ENCODE results near the gene NUCB1. TPM values are rescaled to one million over a fixed set of nuclear protein-coding genes. Genes with fewer than 3 reads are reported as not detected.
A peak's percentile ranks its signal among the peaks of the same experiment; 100 is the strongest.

Gene NUCB1
- total RNA-seq, 1 donor from 2014 or later: 164 TPM

DNA sequence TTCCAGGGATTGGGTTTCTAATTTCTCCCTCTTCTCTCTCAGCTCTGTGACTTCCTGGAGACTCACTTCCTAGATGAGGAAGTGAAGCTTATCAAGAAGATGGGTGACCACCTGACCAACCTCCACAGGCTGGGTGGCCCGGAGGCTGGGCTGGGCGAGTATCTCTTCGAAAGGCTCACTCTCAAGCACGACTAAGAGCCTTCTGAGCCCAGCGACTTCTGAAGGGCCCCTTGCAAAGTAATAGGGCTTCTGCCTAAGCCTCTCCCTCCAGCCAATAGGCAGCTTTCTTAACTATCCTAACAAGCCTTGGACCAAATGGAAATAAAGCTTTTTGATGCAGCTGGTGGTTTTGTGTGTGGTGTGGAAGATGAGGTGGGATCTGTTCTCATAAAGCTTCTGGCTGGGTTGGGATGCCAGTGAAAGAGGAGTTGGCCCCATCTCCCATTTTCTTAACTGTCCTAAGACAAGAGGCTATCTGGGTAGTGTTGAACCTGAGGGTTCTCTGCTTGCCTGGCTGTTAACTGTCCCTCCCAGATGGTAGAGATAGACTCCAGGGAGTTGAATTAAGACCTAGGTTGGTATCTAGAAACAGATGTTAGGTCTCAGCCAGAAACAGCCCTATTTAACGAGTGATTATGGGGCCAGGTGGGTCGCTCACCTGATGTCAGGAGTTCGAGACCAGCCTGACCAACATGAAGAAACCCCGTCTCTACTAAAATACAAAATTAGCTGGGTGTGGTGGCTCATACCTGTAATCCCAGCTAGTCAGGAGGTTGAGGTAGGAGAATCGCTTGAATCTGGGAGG lies 66.6 kb downstream of the NUCB1 start:
- Histone ChIP-seq H3K9ac (ENCODE audit: low read length) (peak overlapping the region; percentile 93), H4K20me1 (ENCODE audit: insufficient read depth, low read length) (peaks cover 52% of the 10 kb centered on the region), H3K4me2 (ENCODE audit: low read length) (peak overlapping the region; percentile 90), H3K9me3 (ENCODE audit: insufficient read depth, low read depth, low read length) (no peaks in the 10 kb centered on the region), H3K27me3 (ENCODE audit: insufficient read depth, low read length) (no peaks in the 10 kb centered on the region), H3K79me2 (ENCODE audit: insufficient read depth, low read length) (peaks cover 20% of the 10 kb centered on the region), H3K36me3 (ENCODE audit: insufficient read depth, low read length) (peaks cover 11% of the 10 kb centered on the region), H3K4me1 (ENCODE audit: insufficient read depth, low read length) (peaks cover 39% of the 10 kb centered on the region), H2AFZ (ENCODE audit: low read depth, low read length) (no peak overlapping the region), H3K4me3 (ENCODE audit: insufficient read depth, low read depth, low read length) (peak overlapping the region; percentile 82), H3K27ac (ENCODE audit: low read depth, low read length) (peak overlapping the region; percentile 75)
- Mint-ChIP-seq H3K9me3 (ENCODE audit: unreplicated experiment) (no peaks in the 10 kb centered on the region), H3K27me3 (ENCODE audit: low read depth, unreplicated experiment) (no peaks in the 10 kb centered on the region), H3K4me3 (ENCODE audit: unreplicated experiment) (peak overlapping the region; percentile 99), H3K36me3 (ENCODE audit: low read depth, unreplicated experiment) (peaks cover 30% of the 10 kb centered on the region), H3K27ac (ENCODE audit: unreplicated experiment) (peak overlapping the region; percentile 99), H3K4me1 (ENCODE audit: low read depth, unreplicated experiment) (peaks cover 32% of the 10 kb centered on the region)
- FAIRE-seq: no peak
- no peak for DNase-seq (ENCODE audit: low read depth)
- TF ChIP-seq, protein P1, sequence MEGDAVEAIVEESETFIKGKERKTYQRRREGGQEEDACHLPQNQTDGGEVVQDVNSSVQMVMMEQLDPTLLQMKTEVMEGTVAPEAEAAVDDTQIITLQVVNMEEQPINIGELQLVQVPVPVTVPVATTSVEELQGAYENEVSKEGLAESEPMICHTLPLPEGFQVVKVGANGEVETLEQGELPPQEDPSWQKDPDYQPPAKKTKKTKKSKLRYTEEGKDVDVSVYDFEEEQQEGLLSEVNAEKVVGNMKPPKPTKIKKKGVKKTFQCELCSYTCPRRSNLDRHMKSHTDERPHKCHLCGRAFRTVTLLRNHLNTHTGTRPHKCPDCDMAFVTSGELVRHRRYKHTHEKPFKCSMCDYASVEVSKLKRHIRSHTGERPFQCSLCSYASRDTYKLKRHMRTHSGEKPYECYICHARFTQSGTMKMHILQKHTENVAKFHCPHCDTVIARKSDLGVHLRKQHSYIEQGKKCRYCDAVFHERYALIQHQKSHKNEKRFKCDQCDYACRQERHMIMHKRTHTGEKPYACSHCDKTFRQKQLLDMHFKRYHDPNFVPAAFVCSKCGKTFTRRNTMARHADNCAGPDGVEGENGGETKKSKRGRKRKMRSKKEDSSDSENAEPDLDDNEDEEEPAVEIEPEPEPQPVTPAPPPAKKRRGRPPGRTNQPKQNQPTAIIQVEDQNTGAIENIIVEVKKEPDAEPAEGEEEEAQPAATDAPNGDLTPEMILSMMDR (IDR thresholded peaks at IDR 0.05; ENCODE audit: insufficient read depth, low read depth, low read length): no peak
- TF ChIP-seq EZH2 (IDR thresholded peaks at IDR 0.05; ENCODE audit: insufficient read depth, low read length): no peak

DNA sequence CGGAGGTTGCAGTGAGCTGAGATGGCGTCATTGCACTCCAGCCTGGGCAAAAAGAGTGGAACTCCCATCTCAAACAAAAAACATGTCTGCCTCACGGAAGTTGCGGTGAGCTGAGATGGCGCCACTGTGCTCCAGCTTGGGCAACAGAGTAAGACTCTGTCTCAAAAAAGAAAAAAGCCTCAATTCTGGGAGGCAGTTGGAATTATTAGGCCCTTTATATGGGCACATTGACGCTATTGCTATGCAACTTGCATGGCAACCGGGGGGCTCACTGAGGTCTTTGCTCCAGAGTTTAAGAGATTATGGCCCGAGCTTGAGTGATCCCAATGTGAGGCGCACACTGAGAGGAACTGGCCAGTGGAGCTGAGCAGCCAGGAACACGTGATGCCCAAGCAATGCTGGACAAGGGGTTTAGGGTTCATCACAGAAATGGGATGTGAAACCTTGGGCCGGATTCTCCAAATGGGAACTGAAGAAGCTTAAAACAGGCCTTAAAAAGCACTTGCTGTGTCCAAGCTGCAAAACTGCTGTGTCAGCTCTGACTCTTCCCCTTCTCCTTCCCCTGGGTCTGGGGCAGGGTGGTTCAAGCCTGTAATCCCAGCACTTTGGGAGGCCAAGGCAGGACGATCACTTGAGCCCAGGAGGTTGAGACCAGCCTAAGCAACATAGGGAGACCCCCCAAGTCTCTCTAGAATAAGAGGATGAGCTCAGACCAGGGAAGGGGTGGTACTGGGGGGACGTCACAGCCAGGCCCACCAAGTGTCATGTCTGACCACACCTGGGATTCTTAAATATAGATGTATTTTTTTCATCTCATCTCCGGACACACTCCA lies 67.5 kb downstream of the NUCB1 start:
- Histone ChIP-seq H3K36me3 (ENCODE audit: insufficient read depth, low read length) (peaks cover 11% of the 10 kb centered on the region), H3K79me2 (ENCODE audit: insufficient read depth, low read length) (peaks cover 20% of the 10 kb centered on the region), H3K4me1 (ENCODE audit: insufficient read depth, low read length) (peaks cover 31% of the 10 kb centered on the region), H3K27me3 (ENCODE audit: insufficient read depth, low read length) (no peaks in the 10 kb centered on the region), H3K4me3 (ENCODE audit: insufficient read depth, low read depth, low read length) (no peak overlapping the region), H3K9me3 (ENCODE audit: insufficient read depth, low read depth, low read length) (no peaks in the 10 kb centered on the region), H2AFZ (ENCODE audit: low read depth, low read length) (no peak overlapping the region), H3K4me2 (ENCODE audit: low read length) (peak overlapping the region; percentile 90), H3K27ac (ENCODE audit: low read depth, low read length) (no peak overlapping the region), H3K9ac (ENCODE audit: low read length) (peak overlapping the region; percentile 93), H4K20me1 (ENCODE audit: insufficient read depth, low read length) (peaks cover 52% of the 10 kb centered on the region)
- Mint-ChIP-seq H3K27ac (ENCODE audit: unreplicated experiment) (peak overlapping the region; percentile 85), H3K27me3 (ENCODE audit: low read depth, unreplicated experiment) (no peaks in the 10 kb centered on the region), H3K36me3 (ENCODE audit: low read depth, unreplicated experiment) (peaks cover 29% of the 10 kb centered on the region), H3K9me3 (ENCODE audit: unreplicated experiment) (no peaks in the 10 kb centered on the region), H3K4me3 (ENCODE audit: unreplicated experiment) (peak overlapping the region; percentile 99), H3K4me1 (ENCODE audit: low read depth, unreplicated experiment) (peaks cover 29% of the 10 kb centered on the region)
- no peak for FAIRE-seq
- DNase-seq (ENCODE audit: low read depth): peak; percentile 42
- TF ChIP-seq EZH2 (IDR thresholded peaks at IDR 0.05; ENCODE audit: insufficient read depth, low read length): no peak
- TF ChIP-seq, protein P1 (IDR thresholded peaks at IDR 0.05; ENCODE audit: insufficient read depth, low read depth, low read length): no peak
